ENCODE measurements around the gene STARD9. TPM values are rescaled to one million over a fixed set of nuclear protein-coding genes. Genes with fewer than 3 reads are reported as not detected.

Gene STARD9
- total and polyA plus RNA-seq, 4 experiments from 2014 or later, result 0.49 to 6.1 (median 4.5) TPM; not detected in 1

DNA sequence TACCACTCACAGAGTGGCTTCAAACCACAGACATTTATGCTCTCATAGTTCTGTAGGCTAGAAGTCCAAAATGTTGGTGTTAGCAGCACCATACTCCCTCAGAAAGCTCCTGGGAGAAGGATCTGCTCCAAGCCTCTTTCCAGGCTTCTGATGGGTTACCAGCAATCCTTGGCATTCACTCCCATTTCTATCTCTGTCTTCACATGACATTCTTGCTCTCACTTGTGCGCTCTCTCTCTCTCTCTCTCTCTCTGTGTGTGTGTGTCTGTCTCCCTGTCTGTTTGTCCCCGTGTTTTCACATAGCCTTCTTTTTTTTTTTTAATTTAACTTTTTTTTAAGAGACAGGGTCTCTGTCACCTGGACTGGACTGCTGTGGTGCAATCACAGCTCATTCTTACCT is 135.3 kb downstream of the STARD9 start:
- ChIA-PET CTCF (ENCODE audit: partially characterized antibody) (no interaction called here), POLR2A (ENCODE audit: partially characterized antibody) (no interaction called here)
- Histone ChIP-seq H3K27ac (ENCODE audit: low read depth, low read length) (no peak overlapping the region), H3K4me1 (ENCODE audit: insufficient read depth, low read length) (no peaks in the 10 kb centered on the region), H3K27me3 (ENCODE audit: insufficient read depth, low read length) (no peaks in the 10 kb centered on the region), H3K4me3 (ENCODE audit: low read length in 2 of 2) (no peak overlapping the region), H3K36me3 (ENCODE audit: insufficient read depth, low read length) (no peaks in the 10 kb centered on the region), H3K9me3 (ENCODE audit: control insufficient read depth in 1 of 2, low read length in 2 of 2) (no peaks in the 10 kb centered on the region)
- DNase-seq, result no peak
- H3K4me3 Mint-ChIP-seq, result no peak overlapping the region
- no peaks in the 10 kb centered on the region for H3K9me3 Mint-ChIP-seq
- H3K36me3 Mint-ChIP-seq, result no peaks in the 10 kb centered on the region
- H3K4me1 Mint-ChIP-seq, result peaks cover 0 to 5% (median 0%) of the 10 kb centered on the region in 4 donors
- intact Hi-C loops (cut with micrococcal nuclease), result no loop called here
- H3K27ac Mint-ChIP-seq, result no peak overlapping the region
- H3K27me3 Mint-ChIP-seq, result no peaks in the 10 kb centered on the region

DNA sequence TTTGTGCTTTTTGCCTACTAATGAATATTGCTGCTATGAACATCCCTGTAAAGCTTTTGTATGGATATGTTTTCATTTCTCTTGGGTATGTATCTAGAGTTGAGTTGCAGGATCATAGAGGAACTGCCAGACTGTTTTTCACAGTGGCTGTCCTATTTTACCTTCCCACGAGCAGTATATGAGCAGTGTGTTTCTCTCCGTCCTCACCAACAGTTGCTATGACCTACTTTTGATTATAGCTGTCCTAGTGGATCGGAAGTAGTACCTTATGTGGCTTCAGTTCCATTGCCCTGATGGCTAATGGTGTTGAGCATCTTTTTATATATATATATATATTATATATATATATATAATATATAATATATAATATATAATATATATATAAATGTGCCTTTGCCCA is 136.3 kb downstream of the STARD9 start:
- ChIA-PET CTCF (ENCODE audit: partially characterized antibody) (no interaction called here), POLR2A (ENCODE audit: partially characterized antibody) (no interaction called here)
- Histone ChIP-seq H3K27ac (ENCODE audit: low read depth, low read length) (no peak overlapping the region), H3K27me3 (ENCODE audit: insufficient read depth, low read length) (no peaks in the 10 kb centered on the region), H3K4me3 (ENCODE audit: low read length in 2 of 2) (no peak overlapping the region), H3K36me3 (ENCODE audit: insufficient read depth, low read length) (no peaks in the 10 kb centered on the region), H3K9me3 (ENCODE audit: control insufficient read depth in 1 of 2, low read length in 2 of 2) (no peaks in the 10 kb centered on the region), H3K4me1 (ENCODE audit: insufficient read depth, low read length) (no peaks in the 10 kb centered on the region)
- Mint-ChIP-seq H3K36me3 (no peaks in the 10 kb centered on the region), H3K27ac (no peak overlapping the region), H3K27me3 (no peaks in the 10 kb centered on the region), H3K4me1 (peaks cover 0 to 5% (median 0%) of the 10 kb centered on the region in 4 donors), H3K9me3 (no peaks in the 10 kb centered on the region), H3K4me3 (no peak overlapping the region)
- intact Hi-C loops (cut with micrococcal nuclease), result no loop called here
- DNase-seq, result no peak

DNA sequence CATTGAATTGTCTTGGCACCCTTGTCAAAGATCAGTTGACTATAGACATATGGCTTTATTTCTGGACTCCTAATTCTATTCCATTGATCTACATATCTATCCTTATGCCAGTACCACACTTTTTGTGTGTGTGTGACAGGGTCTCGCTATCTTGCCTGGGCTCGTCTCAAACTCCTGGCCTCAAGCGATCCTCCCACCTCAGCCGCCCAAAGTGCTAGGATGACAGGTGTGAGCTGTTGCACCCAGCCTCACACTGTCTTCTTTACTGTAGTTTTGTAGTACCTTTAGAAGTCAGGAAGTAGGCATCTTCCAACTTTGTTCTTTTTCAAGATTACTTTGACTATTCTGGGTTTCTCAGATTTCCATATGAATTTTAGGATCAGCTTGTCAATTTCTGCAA is 137.2 kb downstream of the STARD9 start:
- intact Hi-C loops (cut with micrococcal nuclease), result no loop called here
- no peak overlapping the region for H3K27ac Mint-ChIP-seq
- ChIA-PET POLR2A (ENCODE audit: partially characterized antibody) (no interaction called here), CTCF (ENCODE audit: partially characterized antibody) (no interaction called here)
- no peaks in the 10 kb centered on the region for H3K9me3 Mint-ChIP-seq
- peaks cover 0 to 5% (median 0%) of the 10 kb centered on the region in 4 donors for H3K4me1 Mint-ChIP-seq
- no peaks in the 10 kb centered on the region for H3K36me3 Mint-ChIP-seq
- Histone ChIP-seq H3K4me1 (ENCODE audit: insufficient read depth, low read length) (no peaks in the 10 kb centered on the region), H3K27me3 (ENCODE audit: insufficient read depth, low read length) (no peaks in the 10 kb centered on the region), H3K9me3 (ENCODE audit: control insufficient read depth in 1 of 2, low read length in 2 of 2) (no peaks in the 10 kb centered on the region), H3K4me3 (ENCODE audit: low read length in 2 of 2) (no peak overlapping the region), H3K36me3 (ENCODE audit: insufficient read depth, low read length) (no peaks in the 10 kb centered on the region), H3K27ac (ENCODE audit: low read depth, low read length) (no peak overlapping the region)
- H3K27me3 Mint-ChIP-seq, result no peaks in the 10 kb centered on the region
- no peak overlapping the region for H3K4me3 Mint-ChIP-seq
- DNase-seq, result no peak

DNA sequence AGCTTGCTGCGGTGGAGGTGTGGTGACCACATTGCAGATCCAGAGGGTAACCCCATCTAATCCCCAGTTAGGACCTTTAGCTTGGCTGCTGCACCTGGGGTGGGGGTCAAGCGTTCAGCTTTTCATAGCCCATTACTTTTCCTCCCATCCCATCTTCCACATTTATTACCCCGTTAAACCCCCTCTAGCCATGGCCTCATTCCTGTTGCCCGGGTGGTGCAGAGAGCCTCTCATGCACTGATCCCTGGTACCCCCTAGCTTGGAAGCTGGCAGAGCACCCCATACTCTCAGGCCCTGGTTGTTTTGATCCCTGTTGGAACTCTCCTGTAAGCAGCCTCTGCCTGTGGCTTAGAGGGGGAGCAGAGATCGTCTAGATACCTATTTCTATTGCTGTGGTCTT is 140.7 kb downstream of the STARD9 start:
- Histone ChIP-seq H3K27ac (ENCODE audit: low read depth, low read length) (no peak overlapping the region), H3K4me3 (ENCODE audit: low read length in 2 of 2) (no peak overlapping the region), H3K4me1 (ENCODE audit: insufficient read depth, low read length) (no peaks in the 10 kb centered on the region), H3K36me3 (ENCODE audit: insufficient read depth, low read length) (no peaks in the 10 kb centered on the region), H3K27me3 (ENCODE audit: insufficient read depth, low read length) (no peaks in the 10 kb centered on the region), H3K9me3 (ENCODE audit: control insufficient read depth in 1 of 2, low read length in 2 of 2) (no peaks in the 10 kb centered on the region)
- intact Hi-C loops (cut with micrococcal nuclease), result no loop called here
- no peaks in the 10 kb centered on the region for H3K4me1 Mint-ChIP-seq
- DNase-seq, result no peak
- H3K27me3 Mint-ChIP-seq, result no peaks in the 10 kb centered on the region
- H3K27ac Mint-ChIP-seq, result no peak overlapping the region
- H3K36me3 Mint-ChIP-seq, result peaks cover 6 to 11% of the 10 kb centered on the region in 2 donors
- ChIA-PET POLR2A (ENCODE audit: partially characterized antibody) (interaction anchor here (0.5 kb wide), 1 partner anchor 163 kb away, joined by 3 read pairs; no protein-coding TSS in a partner anchor), CTCF (ENCODE audit: partially characterized antibody) (interaction anchor here (1.6 to 2.3 kb wide), 2 partner anchors 10 to 13 kb away, joined by 3 to 6 read pairs; no protein-coding TSS in a partner anchor)
- no peaks in the 10 kb centered on the region for H3K9me3 Mint-ChIP-seq
- no peak overlapping the region for H3K4me3 Mint-ChIP-seq

- intact Hi-C loops (cut with micrococcal nuclease), result no loop called here
- Mint-ChIP-seq H3K27me3 (no peaks in the 10 kb centered on the region), H3K4me1 (no peaks in the 10 kb centered on the region), H3K9me3 (no peaks in the 10 kb centered on the region), H3K4me3 (no peak overlapping the region), H3K36me3 (peaks cover 6 to 12% of the 10 kb centered on the region in 2 donors), H3K27ac (no peak overlapping the region)
- ChIA-PET CTCF (ENCODE audit: partially characterized antibody) (interaction anchor here (1.6 kb wide), 1 partner anchor 13 kb away, joined by 3 read pairs; no protein-coding TSS in a partner anchor), POLR2A (ENCODE audit: partially characterized antibody) (no interaction called here)
- Histone ChIP-seq H3K27me3 (ENCODE audit: insufficient read depth, low read length) (no peaks in the 10 kb centered on the region), H3K4me3 (ENCODE audit: low read length in 2 of 2) (no peak overlapping the region), H3K36me3 (ENCODE audit: insufficient read depth, low read length) (no peaks in the 10 kb centered on the region), H3K27ac (ENCODE audit: low read depth, low read length) (no peak overlapping the region), H3K9me3 (ENCODE audit: control insufficient read depth in 1 of 2, low read length in 2 of 2) (no peaks in the 10 kb centered on the region), H3K4me1 (ENCODE audit: insufficient read depth, low read length) (no peaks in the 10 kb centered on the region)
- DNase-seq, result no peak
Observed at GRCh38 chr15:42716626-42717025, 141.2 kb downstream of the STARD9 start.

DNA sequence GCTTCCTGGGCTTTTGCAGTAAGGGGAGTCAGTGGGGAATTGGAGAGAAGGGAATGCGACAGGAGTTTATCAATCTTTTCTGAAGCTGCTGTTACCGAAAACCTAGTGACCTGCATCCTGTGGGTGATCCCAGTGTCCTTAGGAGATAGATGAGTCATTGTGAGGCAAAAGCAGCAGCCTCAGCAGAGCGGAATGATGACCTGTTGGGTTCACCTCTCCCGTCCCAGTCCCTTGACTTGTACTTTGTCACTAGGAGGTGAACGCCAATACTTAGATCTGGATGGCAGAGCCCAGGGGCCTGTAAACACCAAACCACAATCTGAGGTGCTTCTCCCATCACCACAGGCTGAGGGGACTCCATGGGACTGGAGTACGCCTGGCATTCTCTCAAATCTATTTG is 143.6 kb downstream of the STARD9 start:
- Mint-ChIP-seq H3K4me1 (no peaks in the 10 kb centered on the region), H3K4me3 (no peak overlapping the region), H3K27me3 (no peaks in the 10 kb centered on the region), H3K9me3 (no peaks in the 10 kb centered on the region), H3K27ac (no peak overlapping the region), H3K36me3 (peaks cover 12 to 27% of the 10 kb centered on the region in 2 donors)
- no peaks in the 10 kb centered on the region for H3K4me1 ChIP-seq (ENCODE audit: insufficient read depth, low read length)
- intact Hi-C loops (cut with micrococcal nuclease), result no loop called here
- ChIA-PET CTCF (ENCODE audit: partially characterized antibody) (no interaction called here), POLR2A (ENCODE audit: partially characterized antibody) (no interaction called here)
- no peak overlapping the region for H3K27ac ChIP-seq (ENCODE audit: low read depth, low read length)
- DNase-seq, result no peak
- H3K27me3 ChIP-seq (ENCODE audit: insufficient read depth, low read length), result no peaks in the 10 kb centered on the region
- H3K9me3 ChIP-seq (ENCODE audit: control insufficient read depth in 1 of 2, low read length in 2 of 2), result no peaks in the 10 kb centered on the region
- H3K36me3 ChIP-seq (ENCODE audit: insufficient read depth, low read length), result peaks cover 4% of the 10 kb centered on the region
- no peak overlapping the region for H3K4me3 ChIP-seq (ENCODE audit: low read length in 2 of 2)

DNA sequence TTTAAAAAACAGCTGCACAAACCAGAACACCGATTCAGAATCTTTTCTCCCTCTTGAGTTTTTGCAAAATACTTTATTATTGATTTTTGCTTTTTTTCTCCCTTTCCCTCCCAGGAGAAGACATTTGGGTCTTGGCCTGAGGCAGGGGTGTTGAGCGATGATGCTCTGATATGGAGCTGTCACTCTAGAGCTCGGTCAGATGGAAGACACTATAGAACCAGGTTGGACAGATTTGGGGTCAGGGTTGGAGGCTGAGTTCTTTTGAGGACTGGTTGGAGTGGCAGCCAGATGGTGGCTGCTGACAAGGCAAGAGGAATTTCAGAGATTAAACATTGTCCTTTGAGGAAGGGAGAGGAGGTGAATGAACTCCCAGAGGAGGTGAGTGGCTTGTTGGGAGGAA is 144.7 kb downstream of the STARD9 start:
- Mint-ChIP-seq H3K27ac (peak overlapping the region in 6 of 7 donors; percentile 26 to 84 (median 55)), H3K36me3 (peaks cover 20 to 37% of the 10 kb centered on the region in 2 donors), H3K9me3 (no peaks in the 10 kb centered on the region), H3K4me3 (no peak overlapping the region), H3K4me1 (no peaks in the 10 kb centered on the region), H3K27me3 (no peaks in the 10 kb centered on the region)
- no peak overlapping the region for H3K4me3 ChIP-seq (ENCODE audit: low read length in 2 of 2)
- no peaks in the 10 kb centered on the region for H3K27me3 ChIP-seq (ENCODE audit: insufficient read depth, low read length)
- peaks cover 14% of the 10 kb centered on the region for H3K36me3 ChIP-seq (ENCODE audit: insufficient read depth, low read length)
- no peak for DNase-seq
- CTCF ChIA-PET (ENCODE audit: partially characterized antibody), result no interaction called here
- POLR2A ChIA-PET (ENCODE audit: partially characterized antibody), result no interaction called here
- intact Hi-C loops (cut with micrococcal nuclease), result no loop called here
- no peaks in the 10 kb centered on the region for H3K9me3 ChIP-seq (ENCODE audit: control insufficient read depth in 1 of 2, low read length in 2 of 2)
- no peak overlapping the region for H3K27ac ChIP-seq (ENCODE audit: low read depth, low read length)
- H3K4me1 ChIP-seq (ENCODE audit: insufficient read depth, low read length), result no peaks in the 10 kb centered on the region

GRCh38 chr15:42721016-42721415 is 145.6 kb downstream of the STARD9 start:
- Histone ChIP-seq H3K36me3 (ENCODE audit: insufficient read depth, low read length) (peaks cover 21% of the 10 kb centered on the region), H3K4me3 (ENCODE audit: low read length in 2 of 2) (no peak overlapping the region), H3K27me3 (ENCODE audit: insufficient read depth, low read length) (no peaks in the 10 kb centered on the region), H3K4me1 (ENCODE audit: insufficient read depth, low read length) (no peaks in the 10 kb centered on the region), H3K27ac (ENCODE audit: low read depth, low read length) (no peak overlapping the region), H3K9me3 (ENCODE audit: control insufficient read depth in 1 of 2, low read length in 2 of 2) (no peaks in the 10 kb centered on the region)
- no peak for DNase-seq
- ChIA-PET POLR2A (ENCODE audit: partially characterized antibody) (no interaction called here), CTCF (ENCODE audit: partially characterized antibody) (no interaction called here)
- Mint-ChIP-seq H3K27me3 (no peaks in the 10 kb centered on the region), H3K27ac (peak overlapping the region in 2 of 7 donors; percentile 37 to 83), H3K9me3 (no peaks in the 10 kb centered on the region), H3K4me1 (no peaks in the 10 kb centered on the region), H3K4me3 (no peak overlapping the region), H3K36me3 (peaks cover 26 to 43% of the 10 kb centered on the region in 2 donors)
- intact Hi-C loops (cut with micrococcal nuclease), result no loop called here

All from CD4-positive, alpha-beta memory T cell (primary cell).